H1 (cell line): ENCODE measurements around the gene CHI3L1. TPM values are rescaled to one million over a fixed set of nuclear protein-coding genes. Genes with fewer than 3 reads are reported as not detected.

ENCODE experiments used
- CTCF ChIA-PET: fragments of 300-600 bp; sonication (Branson Sonifier 250); formaldehyde crosslinking; loops from one replicate; lab custom pipeline; 2021; ENCODE audit not compliant: partially characterized antibody; lab: Charles Lee
- POLR2A ChIA-PET: fragments of 300-600 bp; sonication (Branson Sonifier 250); formaldehyde crosslinking; loops from one replicate; lab custom pipeline; 2021; ENCODE audit warnings: inconsistent platforms; ENCODE audit not compliant: partially characterized antibody; lab: Charles Lee
- DNase-seq, 2 experiments: peaks; one replicate each; pipeline versions ENCODE4 v3.0.0 to v3.0.0-alpha.2; 2010 to 2022; ENCODE audit warnings: low spot score in 2 of 2, low read depth in 1 of 2, mixed read lengths in 1 of 2
- FAIRE-seq: peaks from 2 replicates; lab custom pipeline; 2011; peaks lifted over from hg19 to GRCh38; lab: Jason Lieb, UNC
- H2AFZ ChIP-seq: 2 replicates; pipeline ENCODE4 v1.8.1; 2012; ENCODE audit warnings: low read length, inconsistent platforms
- H2AK5ac ChIP-seq: 2 replicates; pipeline ENCODE4 v1.6.1; 2013; ENCODE audit warnings: low read depth, low read length
- H2BK120ac ChIP-seq: replicated peaks from 2 replicates; pipeline ENCODE3; 2013; ENCODE audit warnings: low read depth, low read length, inconsistent platforms
- H2BK12ac ChIP-seq: 2 replicates; pipeline ENCODE4 v1.6.1; 2013; ENCODE audit warnings: low read depth, low read length
- H2BK15ac ChIP-seq: 2 replicates; pipeline ENCODE4 v1.6.1; 2013; ENCODE audit warnings: low read length
- H2BK20ac ChIP-seq: 2 replicates; pipeline ENCODE4 v1.6.1; 2013; ENCODE audit warnings: low read length
- H2BK5ac ChIP-seq: 2 replicates; pipeline ENCODE4 v1.6.1; 2013; ENCODE audit warnings: low read depth, low read length
- H3K14ac ChIP-seq: 2 replicates; pipeline ENCODE4 v1.6.1; 2013; ENCODE audit warnings: inconsistent platforms; ENCODE audit not compliant: insufficient read length
- H3K18ac ChIP-seq: 2 replicates; pipeline ENCODE4 v1.6.1; 2013; ENCODE audit warnings: low read length; ENCODE audit errors: extremely low read depth
- H3K23ac ChIP-seq: 2 replicates; pipeline ENCODE4 v1.6.1; 2013; ENCODE audit warnings: inconsistent platforms; ENCODE audit not compliant: insufficient read length
- H3K23me2 ChIP-seq: 2 replicates; pipeline ENCODE4 v1.6.1; 2013; ENCODE audit warnings: low read depth, low read length
- H3K27ac ChIP-seq: 2 replicates; pipeline ENCODE4 v1.6.1; 2011; ENCODE audit warnings: low read depth, low read length, inconsistent platforms
- H3K27me3 ChIP-seq, 4 experiments: replicated peaks in 1 of 4; 1 replicate in 1 of 4; 2 replicates in 3 of 4; pipeline versions ENCODE4 v1.6.1 to v1.8.1; 2011 to 2013; ENCODE audit warnings: low read length in 3 of 4, mild to moderate bottlenecking in 3 of 4, inconsistent platforms in 2 of 4, mixed read lengths in 2 of 4, moderate library complexity in 1 of 4; ENCODE audit not compliant: control insufficient read depth in 3 of 4, insufficient read depth in 3 of 4; ENCODE audit errors: extremely low read depth in 1 of 4
- H3K36me3 ChIP-seq, 4 experiments: 2 replicates each; pipeline versions ENCODE4 v1.6.1 to v1.8.1; 2011 to 2013; ENCODE audit warnings: mild to moderate bottlenecking in 4 of 4, low read length in 3 of 4, moderate library complexity in 2 of 4, control low read depth in 1 of 4, inconsistent platforms in 1 of 4; ENCODE audit not compliant: insufficient read depth in 4 of 4, control insufficient read depth in 2 of 4
- H3K4ac ChIP-seq: replicated peaks from 2 replicates; pipeline ENCODE3; 2013; ENCODE audit warnings: low read length, low read depth, mixed read lengths, inconsistent platforms; ENCODE audit not compliant: insufficient read length
- H3K4me1 ChIP-seq, 4 experiments: replicated peaks in 1 of 4; 1 replicate in 1 of 4; 2 replicates in 3 of 4; pipeline versions ENCODE4 v1.6.1 to v1.8.1; 2011 to 2013; ENCODE audit warnings: low read length in 3 of 4, inconsistent platforms in 2 of 4, mixed read lengths in 1 of 4; ENCODE audit not compliant: insufficient read depth in 4 of 4, control insufficient read depth in 3 of 4
- H3K4me2 ChIP-seq, 2 experiments: 2 replicates each; pipeline versions ENCODE4 v1.6.1 to v1.8.1; 2011 to 2013; ENCODE audit warnings: low read depth in 2 of 2, low read length in 2 of 2, control low read depth in 1 of 2, inconsistent platforms in 1 of 2, mild to moderate bottlenecking in 1 of 2; ENCODE audit not compliant: insufficient read depth in 1 of 2
- H3K4me3 ChIP-seq, 4 experiments: fragments of 200-600, 300-600 bp in 1 of 4; sonication (generic), shearing (Covaris generic), sonication (Bioruptor Twin) in 1 of 4; 2 replicates each; pipeline versions ENCODE4 v1.5.1 to v1.8.1; 2011 to 2016; ENCODE audit warnings: low read length in 4 of 4, low read depth in 3 of 4, control low read depth in 2 of 4, inconsistent platforms in 2 of 4, mild to moderate bottlenecking in 2 of 4, mixed read lengths in 1 of 4, moderate library complexity in 1 of 4; ENCODE audit not compliant: insufficient read depth in 2 of 4; ENCODE audit errors: extremely low read depth in 1 of 4
- H3K56ac ChIP-seq: replicated peaks from 2 replicates; pipeline ENCODE3; 2013; ENCODE audit warnings: low read depth, mild to moderate bottlenecking, mixed read lengths, low read length, inconsistent platforms; ENCODE audit not compliant: insufficient read length
- H3K79me1 ChIP-seq: 2 replicates; pipeline ENCODE4 v1.6.1; 2013; ENCODE audit warnings: low read depth, low read length, control low read depth
- H3K79me2 ChIP-seq, 2 experiments: 2 replicates each; pipeline versions ENCODE4 v1.6.1 to v1.8.1; 2012 to 2013; ENCODE audit warnings: low read length in 2 of 2, mild to moderate bottlenecking in 2 of 2, inconsistent platforms in 1 of 2; ENCODE audit not compliant: insufficient read depth in 2 of 2, control insufficient read depth in 1 of 2
- H3K9ac ChIP-seq, 4 experiments: replicated peaks in 1 of 4; 1 replicate in 1 of 4; 2 replicates in 3 of 4; pipeline versions ENCODE4 v1.6.1 to v1.8.1; 2011 to 2013; ENCODE audit warnings: low read depth in 3 of 4, low read length in 3 of 4, control low read depth in 2 of 4, mild to moderate bottlenecking in 2 of 4, moderate library complexity in 2 of 4, inconsistent platforms in 1 of 4; ENCODE audit errors: extremely low read depth in 1 of 4
- H3K9me3 ChIP-seq, 2 experiments: 2 replicates each; pipeline versions ENCODE4 v1.6.1 to v1.8.1; 2012 to 2013; ENCODE audit warnings: mild to moderate bottlenecking in 2 of 2, moderate library complexity in 2 of 2, control low read depth in 1 of 2, inconsistent platforms in 1 of 2, low read depth in 1 of 2, low read length in 1 of 2, mixed read lengths in 1 of 2; ENCODE audit not compliant: insufficient read depth in 2 of 2
- H4K20me1 ChIP-seq, 2 experiments: replicated peaks in 1 of 2; 2 replicates each; pipeline versions ENCODE3 to v1.8.1; 2011 to 2013; ENCODE audit warnings: inconsistent platforms in 2 of 2, low read length in 2 of 2, mild to moderate bottlenecking in 1 of 2; ENCODE audit not compliant: insufficient read depth in 2 of 2, control insufficient read depth in 1 of 2
- H4K5ac ChIP-seq: 2 replicates; pipeline ENCODE4 v1.6.1; 2013; ENCODE audit warnings: low read length, low read depth, mixed read lengths, inconsistent platforms; ENCODE audit not compliant: insufficient read length
- H4K8ac ChIP-seq: 2 replicates; pipeline ENCODE4 v1.8.0; 2013; ENCODE audit warnings: mild to moderate bottlenecking, moderate library complexity, low read length, inconsistent platforms; ENCODE audit not compliant: insufficient read depth; ENCODE audit errors: extremely low read depth
- H4K91ac ChIP-seq: replicated peaks from 2 replicates; pipeline ENCODE3; 2013; ENCODE audit warnings: low read length, mixed read lengths, inconsistent platforms; ENCODE audit not compliant: insufficient read length
- ATF2 ChIP-seq: IDR thresholded peaks from 2 replicates; pipeline ENCODE4 v1.6.1; 2012; ENCODE audit warnings: low read length, inconsistent platforms
- CREB1 ChIP-seq: IDR thresholded peaks from 2 replicates; pipeline ENCODE4 v1.6.1; 2012; ENCODE audit warnings: inconsistent platforms
- E2F6 ChIP-seq: IDR thresholded peaks from 2 replicates; pipeline ENCODE4 v1.6.1; 2012; ENCODE audit warnings: inconsistent platforms
- GABPA ChIP-seq: IDR thresholded peaks from 2 replicates; pipeline ENCODE4 v1.6.1; 2011; ENCODE audit warnings: mild to moderate bottlenecking, low read length, moderate library complexity, borderline replicate concordance; ENCODE audit not compliant: insufficient read depth
- GTF2F1 ChIP-seq: IDR thresholded peaks from 2 replicates; pipeline ENCODE4 v1.6.1; 2012; ENCODE audit warnings: low read depth, low read length, improper control_type of control experiment, borderline replicate concordance
- JUN ChIP-seq: IDR thresholded peaks from 2 replicates; pipeline ENCODE4 v1.6.1; 2011; ENCODE audit warnings: low read depth, mild to moderate bottlenecking, improper control_type of control experiment, low read length
- KDM4A ChIP-seq: IDR thresholded peaks from one replicate; pipeline ENCODE4 v1.7.1; 2012; ENCODE audit warnings: low read depth, mild to moderate bottlenecking, moderate library complexity, low read length, inconsistent platforms; ENCODE audit not compliant: severe bottlenecking
- RFX5 ChIP-seq: IDR thresholded peaks from 2 replicates; pipeline ENCODE4 v1.6.1; 2011; ENCODE audit warnings: low read depth, low read length, improper control_type of control experiment, borderline replicate concordance
- RXRA ChIP-seq: IDR thresholded peaks from 2 replicates; pipeline ENCODE4 v1.6.1; 2011; ENCODE audit warnings: low read depth, mild to moderate bottlenecking, low read length, moderate library complexity; ENCODE audit not compliant: insufficient read depth
- SIN3A ChIP-seq, 2 experiments: IDR thresholded peaks in 1 of 2; conservative IDR thresholded peaks in 1 of 2; 2 replicates each; pipeline ENCODE4 v1.6.1; 2011 to 2012; ENCODE audit warnings: low read length in 2 of 2, improper control_type of control experiment in 1 of 2, low read depth in 1 of 2, mild to moderate bottlenecking in 1 of 2
- WGBS, 2 experiments: shearing (Covaris generic) in 1 of 2; methylation state at CpG; one replicate each; pipeline versions ENCODE4 v1.1.6 to v1.1.7; 2013 to 2015; ENCODE audit warnings: low lambda C conversion rate in 2 of 2, mixed read lengths in 2 of 2, inconsistent platforms in 1 of 2, low coverage in 1 of 2, missing lambda C conversion rate in 1 of 2; ENCODE audit not compliant: insufficient replicate concordance in 2 of 2, insufficient coverage in 1 of 2, insufficient read length in 1 of 2; ENCODE audit errors: extremely low coverage in 1 of 2, missing lambda C conversion rate in 1 of 2; 5-methylcytosine and 5-hydroxymethylcytosine counted together
- polyA plus RNA-seq, 7 experiments: library from polyadenylated mRNA; depleted of rRNA in 3 of 7; stranded (reverse) in 5 of 7; unstranded in 2 of 7; fragments of >200 nt in 5 of 7; fragments of 200-250 nt in 2 of 7; gene quantifications; 1 replicate in 5 of 7; 2 replicates in 1 of 7; 4 replicates in 1 of 7; pipeline versions ENCODE4 v1.2.1 to v1.2.3, GENCODE V29; 2011 to 2013; ENCODE audit warnings: missing spikeins in 2 of 7, mixed read lengths in 2 of 7
- total RNA-seq: library from RNA; stranded (reverse); fragmentation: NEBNext Ultra II Directional; extraction: Animal tissue kit (Norgen Biotek cat#: 25700); gene quantifications from 2 replicates; pipeline ENCODE4 v1.2.1, GENCODE V29; 2021

The CHI3L1 gene
- total and polyA plus RNA-seq, 2 of the 8 experiments (the other 6 are each of a cell fraction or from before 2014, with no cell fraction given) = 1.0 TPM; not detected in 1

GRCh38 chr1:203131548-203132200 is 54.8 kb downstream of the CHI3L1 start:
- peaks cover 0 to 1% of the 10 kb centered on the region in 2 experiments for H4K20me1 ChIP-seq
- no peak overlapping the region for H3K4me3 ChIP-seq
- no peak overlapping the region for H3K4me2 ChIP-seq
- H2BK12ac ChIP-seq = no peak overlapping the region
- ChIA-PET POLR2A (interaction anchor here (1.3 kb wide), 1 partner anchor 11 kb away, joined by 3 read pairs; no protein-coding TSS in a partner anchor), CTCF (interaction anchor here (0.9 to 49.1 kb wide), 11 partner anchors 14 to 136 kb away, joined by 3 to 1071 read pairs (median 28); partner anchors contain the start of genes MYOG and PPFIA4)
- 83% methylated on average over 9 of the region's 9 CpGs; no CpG with 5 or more reads in 1 of the 2 experiments for WGBS, 2 experiments
- H3K4me1 ChIP-seq = peaks cover 0 to 26% (median 15%) of the 10 kb centered on the region in 4 experiments; a peak in 6 of 7 replicates
- no peak overlapping the region for H2BK15ac ChIP-seq
- no peak overlapping the region for H4K91ac ChIP-seq
- H3K9ac ChIP-seq = no peak overlapping the region
- H2BK120ac ChIP-seq = no peak overlapping the region
- H3K79me1 ChIP-seq = no peaks in the 10 kb centered on the region
- no peak overlapping the region for H3K27ac ChIP-seq
- H2BK5ac ChIP-seq = no peak overlapping the region
- H3K9me3 ChIP-seq = no peaks in the 10 kb centered on the region
- H3K27me3 ChIP-seq = peaks cover 5 to 29% (median 16%) of the 10 kb centered on the region in 4 experiments
- no peak overlapping the region for H2BK20ac ChIP-seq
- DNase-seq = no peak
- H3K56ac ChIP-seq = no peak overlapping the region
- H3K23ac ChIP-seq = no peak overlapping the region
- no peak overlapping the region for H3K18ac ChIP-seq
- H3K4ac ChIP-seq = no peak overlapping the region
- H2AK5ac ChIP-seq = no peak overlapping the region
- no peaks in the 10 kb centered on the region for H3K79me2 ChIP-seq
- H4K5ac ChIP-seq = no peak overlapping the region
- peaks cover 2% of the 10 kb centered on the region; the same call in 1 of the 2 replicates for H3K23me2 ChIP-seq
- no peak overlapping the region; the same call in 1 of the 2 replicates for H4K8ac ChIP-seq
- H2AFZ ChIP-seq = no peak overlapping the region
- FAIRE-seq = no peak
- H3K36me3 ChIP-seq = no peaks in the 10 kb centered on the region
- no peak overlapping the region for H3K14ac ChIP-seq
- TF ChIP-seq GTF2F1 (no peak), GABPA (no peak), E2F6 (no peak), RXRA (no peak), SIN3A (conservative IDR thresholded peaks at IDR 0.05 in 1 of 2, IDR thresholded peaks at IDR 0.05 in 1 of 2; ENCODE audit: low read depth in 1 of 2, low read length in 2 of 2) (no peak), KDM4A (no peak), RFX5 (no peak), CREB1 (no peak), JUN (no peak), ATF2 (no peak)
